HEK293 (cell line): Measurements from ENCODE around the gene PRSS8.

Experiments
- CTCF ChIA-PET: fragments of 350-600 bp; formaldehyde crosslinking; extraction: SDS; loops from one replicate; lab custom pipeline; 2021; ENCODE audit warnings: antibody characterized with exemption; lab: Yijun Ruan, JAX
- POLR2A ChIA-PET: fragments of 300-600 bp; formaldehyde crosslinking; extraction: SDS; loops from one replicate; lab custom pipeline; 2020; ENCODE audit warnings: antibody characterized with exemption, inconsistent platforms; lab: Yijun Ruan, JAX
- H3K27ac ChIP-seq: fragments of 200-500 bp; sonication (Bioruptor generic); 2 replicates; pipeline ENCODE4 v1.5.1; 2014; ENCODE audit warnings: low read depth, low read length, control low read depth, inconsistent platforms; ENCODE audit errors: extremely low read depth
- H3K36me3 ChIP-seq, 2 experiments: fragments of 200-500 bp in 1 of 2; sonication (Bioruptor generic) in 1 of 2; 1 replicate in 1 of 2; 2 replicates in 1 of 2; pipeline ENCODE4 v1.5.1; 2014 to 2017; ENCODE audit warnings: inconsistent platforms in 2 of 2, low read length in 2 of 2; ENCODE audit not compliant: control insufficient read depth in 2 of 2, insufficient read depth in 1 of 2
- H3K4me1 ChIP-seq: fragments of 200-500 bp; sonication (Bioruptor generic); 2 replicates; pipeline ENCODE4 v1.5.1; 2014; ENCODE audit warnings: mild to moderate bottlenecking, low read length, inconsistent platforms; ENCODE audit not compliant: control insufficient read depth, insufficient read depth
- H3K4me3 ChIP-seq: 2 replicates; pipeline ENCODE4 v1.5.1; 2011; ENCODE audit warnings: low read depth, mild to moderate bottlenecking, control low read depth, low read length, moderate library complexity
- H3K9me3 ChIP-seq: fragments of 200-500 bp; sonication (Bioruptor generic); 2 replicates; pipeline ENCODE4 v1.5.1; 2014; ENCODE audit warnings: low read depth, low read length, inconsistent platforms; ENCODE audit not compliant: control insufficient read depth, insufficient read depth
- EGR2 ChIP-seq: fragments of 450-650 bp; formaldehyde crosslinking; IDR thresholded peaks from 2 replicates; pipeline ENCODE4 v1.5.1; 2016; ENCODE audit warnings: low read depth, missing biosample characterization, missing genetic modification characterization
- FEZF1 ChIP-seq: fragments of 450-650 bp; formaldehyde crosslinking; IDR thresholded peaks from 2 replicates; pipeline ENCODE4 v1.5.1; 2016; ENCODE audit warnings: missing biosample characterization, missing genetic modification characterization
- KLF9 ChIP-seq: fragments of 450-650 bp; formaldehyde crosslinking; IDR thresholded peaks from 2 replicates; pipeline ENCODE4 v1.5.1; 2016; ENCODE audit warnings: missing biosample characterization, missing genetic modification characterization, low read depth
- OSR2 ChIP-seq: fragments of 450-650 bp; formaldehyde crosslinking; IDR thresholded peaks from 2 replicates; pipeline ENCODE4 v1.5.1; 2016; ENCODE audit warnings: missing biosample characterization, missing genetic modification characterization
- SCRT2 ChIP-seq: fragments of 450-650 bp; formaldehyde crosslinking; IDR thresholded peaks from 2 replicates; pipeline ENCODE4 v1.5.1; 2016; ENCODE audit warnings: missing biosample characterization, missing genetic modification characterization
- ZBTB1 ChIP-seq: fragments of 450-650 bp; formaldehyde crosslinking; IDR thresholded peaks from 2 replicates; pipeline ENCODE4 v1.5.1; 2016; ENCODE audit warnings: missing biosample characterization, missing genetic modification characterization
- ZBTB48 ChIP-seq: fragments of 450-650 bp; formaldehyde crosslinking; IDR thresholded peaks from 2 replicates; pipeline ENCODE4 v1.5.1; 2016; ENCODE audit warnings: missing biosample characterization, missing genetic modification characterization
- ZFP3 ChIP-seq: fragments of 450-650 bp; formaldehyde crosslinking; IDR thresholded peaks from 2 replicates; pipeline ENCODE4 v1.5.1; 2016; ENCODE audit warnings: low read depth, missing biosample characterization, missing genetic modification characterization
- ZNF155 ChIP-seq: fragments of 450-650 bp; formaldehyde crosslinking; IDR thresholded peaks from 2 replicates; pipeline ENCODE4 v1.5.1; 2016; ENCODE audit warnings: missing biosample characterization, missing genetic modification characterization
- ZNF274 ChIP-seq, 2 experiments: fragments of 200-500 bp in 1 of 2; fragments of 450-650 bp in 1 of 2; sonication (Bioruptor generic) in 1 of 2; formaldehyde crosslinking in 1 of 2; IDR thresholded peaks; 2 replicates each; pipeline versions ENCODE4 v1.5.1 to v1.6.1; 2014 to 2016; ENCODE audit warnings: borderline replicate concordance in 1 of 2, inconsistent platforms in 1 of 2, low read length in 1 of 2, missing biosample characterization in 1 of 2, missing genetic modification characterization in 1 of 2
- ZNF423 ChIP-seq: fragments of 450-650 bp; formaldehyde crosslinking; IDR thresholded peaks from 2 replicates; pipeline ENCODE4 v1.5.1; 2016; ENCODE audit warnings: missing biosample characterization, missing genetic modification characterization
- ZNF585B ChIP-seq: fragments of 450-650 bp; formaldehyde crosslinking; IDR thresholded peaks from 2 replicates; pipeline ENCODE4 v1.5.1; 2016; ENCODE audit warnings: missing biosample characterization, missing genetic modification characterization
- ZNF600 ChIP-seq: fragments of 450-650 bp; formaldehyde crosslinking; IDR thresholded peaks from 2 replicates; pipeline ENCODE4 v1.5.1; 2016; ENCODE audit warnings: missing biosample characterization, missing genetic modification characterization
- ZNF701 ChIP-seq: fragments of 450-650 bp; formaldehyde crosslinking; IDR thresholded peaks from 2 replicates; pipeline ENCODE4 v1.5.1; 2016; ENCODE audit warnings: missing biosample characterization, missing genetic modification characterization
- ZXDB ChIP-seq: fragments of 450-650 bp; formaldehyde crosslinking; IDR thresholded peaks from 2 replicates; pipeline ENCODE4 v1.5.1; 2016; ENCODE audit warnings: missing biosample characterization, missing genetic modification characterization
- TF ChIP-seq, protein P1 (sequence below): fragments of 450-650 bp; formaldehyde crosslinking; IDR thresholded peaks from 2 replicates; pipeline ENCODE4 v1.5.1; 2017; ENCODE audit warnings: missing biosample characterization, mild to moderate bottlenecking, missing genetic modification characterization, moderate library complexity
- TF ChIP-seq, protein P2 (sequence below): fragments of 450-650 bp; formaldehyde crosslinking; IDR thresholded peaks from 2 replicates; pipeline ENCODE4 v1.5.1; 2016; ENCODE audit warnings: missing biosample characterization, missing genetic modification characterization
- TF ChIP-seq, protein P3 (sequence below): fragments of 450-650 bp; formaldehyde crosslinking; IDR thresholded peaks from 2 replicates; pipeline ENCODE4 v1.5.1; 2016; ENCODE audit warnings: missing biosample characterization, missing genetic modification characterization, borderline replicate concordance

Gene PRSS8

GRCh38 chr16:31109622-31110021 is 25.9 kb downstream of the PRSS8 start:
- H3K4me3 ChIP-seq = no peak overlapping the region
- H3K4me1 ChIP-seq = no peaks in the 10 kb centered on the region; the same call in none of the 2 replicates
- H3K36me3 ChIP-seq = peaks cover 0 to 43% of the 10 kb centered on the region in 2 experiments; a peak in 1 of 3 replicates
- TF ChIP-seq ZNF585B (no peak), ZNF423 (tag by site-specific recombination) (no peak), SCRT2 (tag by site-specific recombination) (no peak), ZNF600 (tag by site-specific recombination) (no peak), ZNF274 (IDR thresholded peaks at IDR 0.05; ENCODE audit: low read length) (no peak), ZNF274 (tag by site-specific recombination; IDR thresholded peaks at IDR 0.05; ENCODE audit: borderline replicate concordance) (no peak), ZBTB48 (tag by site-specific recombination) (no peak), ZNF155 (tag by site-specific recombination) (no peak)
- TF ChIP-seq, protein P1, sequence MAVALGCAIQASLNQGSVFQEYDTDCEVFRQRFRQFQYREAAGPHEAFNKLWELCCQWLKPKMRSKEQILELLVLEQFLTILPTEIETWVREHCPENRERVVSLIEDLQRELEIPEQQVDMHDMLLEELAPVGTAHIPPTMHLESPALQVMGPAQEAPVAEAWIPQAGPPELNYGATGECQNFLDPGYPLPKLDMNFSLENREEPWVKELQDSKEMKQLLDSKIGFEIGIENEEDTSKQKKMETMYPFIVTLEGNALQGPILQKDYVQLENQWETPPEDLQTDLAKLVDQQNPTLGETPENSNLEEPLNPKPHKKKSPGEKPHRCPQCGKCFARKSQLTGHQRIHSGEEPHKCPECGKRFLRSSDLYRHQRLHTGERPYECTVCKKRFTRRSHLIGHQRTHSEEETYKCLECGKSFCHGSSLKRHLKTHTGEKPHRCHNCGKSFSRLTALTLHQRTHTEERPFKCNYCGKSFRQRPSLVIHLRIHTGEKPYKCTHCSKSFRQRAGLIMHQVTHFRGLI = no peak
- TF ChIP-seq, all 188 proteins: peak for 0
- POLR2A ChIA-PET = interaction anchor here (1.0 to 1.1 kb wide), 2 partner anchors 8 to 33 kb away, joined by 3 to 4 read pairs; partner anchors contain the start of gene KAT8
- CTCF ChIA-PET = interaction anchor here (0.5 to 0.8 kb wide), 2 partner anchors 32 to 224 kb away, joined by 3 to 4 read pairs; no protein-coding TSS in a partner anchor
- Histone ChIP-seq H3K27ac (no peak overlapping the region), H3K9me3 (no peaks in the 10 kb centered on the region)

GRCh38 chr16:31108794-31109558 is 26.6 kb downstream of the PRSS8 start:
- Histone ChIP-seq H3K4me1 (no peaks in the 10 kb centered on the region; the same call in none of the 2 replicates), H3K4me3 (peak overlapping the region; percentile 94), H3K36me3 (peaks cover 0 to 43% of the 10 kb centered on the region in 2 experiments; a peak in 1 of 3 replicates), H3K9me3 (no peaks in the 10 kb centered on the region), H3K27ac (peak overlapping the region; percentile 76; the same call in 1 of the 2 replicates)
- ChIA-PET CTCF (interaction anchor here (0.7 to 0.8 kb wide), 2 partner anchors 33 to 224 kb away, joined by 3 read pairs; no protein-coding TSS in a partner anchor), POLR2A (interaction anchor here (1.0 to 1.1 kb wide), 2 partner anchors 9 to 33 kb away, joined by 3 to 4 read pairs; partner anchors contain the start of gene KAT8)
- TF ChIP-seq, protein P2, sequence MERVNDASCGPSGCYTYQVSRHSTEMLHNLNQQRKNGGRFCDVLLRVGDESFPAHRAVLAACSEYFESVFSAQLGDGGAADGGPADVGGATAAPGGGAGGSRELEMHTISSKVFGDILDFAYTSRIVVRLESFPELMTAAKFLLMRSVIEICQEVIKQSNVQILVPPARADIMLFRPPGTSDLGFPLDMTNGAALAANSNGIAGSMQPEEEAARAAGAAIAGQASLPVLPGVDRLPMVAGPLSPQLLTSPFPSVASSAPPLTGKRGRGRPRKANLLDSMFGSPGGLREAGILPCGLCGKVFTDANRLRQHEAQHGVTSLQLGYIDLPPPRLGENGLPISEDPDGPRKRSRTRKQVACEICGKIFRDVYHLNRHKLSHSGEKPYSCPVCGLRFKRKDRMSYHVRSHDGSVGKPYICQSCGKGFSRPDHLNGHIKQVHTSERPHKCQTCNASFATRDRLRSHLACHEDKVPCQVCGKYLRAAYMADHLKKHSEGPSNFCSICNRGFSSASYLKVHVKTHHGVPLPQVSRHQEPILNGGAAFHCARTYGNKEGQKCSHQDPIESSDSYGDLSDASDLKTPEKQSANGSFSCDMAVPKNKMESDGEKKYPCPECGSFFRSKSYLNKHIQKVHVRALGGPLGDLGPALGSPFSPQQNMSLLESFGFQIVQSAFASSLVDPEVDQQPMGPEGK (tag by site-specific recombination) = peak; percentile 14; the same call in 1 of the 2 replicates
- no peak for TF ChIP-seq OSR2 (tag by site-specific recombination)
- peak; percentile 10 for TF ChIP-seq KLF9

DNA sequence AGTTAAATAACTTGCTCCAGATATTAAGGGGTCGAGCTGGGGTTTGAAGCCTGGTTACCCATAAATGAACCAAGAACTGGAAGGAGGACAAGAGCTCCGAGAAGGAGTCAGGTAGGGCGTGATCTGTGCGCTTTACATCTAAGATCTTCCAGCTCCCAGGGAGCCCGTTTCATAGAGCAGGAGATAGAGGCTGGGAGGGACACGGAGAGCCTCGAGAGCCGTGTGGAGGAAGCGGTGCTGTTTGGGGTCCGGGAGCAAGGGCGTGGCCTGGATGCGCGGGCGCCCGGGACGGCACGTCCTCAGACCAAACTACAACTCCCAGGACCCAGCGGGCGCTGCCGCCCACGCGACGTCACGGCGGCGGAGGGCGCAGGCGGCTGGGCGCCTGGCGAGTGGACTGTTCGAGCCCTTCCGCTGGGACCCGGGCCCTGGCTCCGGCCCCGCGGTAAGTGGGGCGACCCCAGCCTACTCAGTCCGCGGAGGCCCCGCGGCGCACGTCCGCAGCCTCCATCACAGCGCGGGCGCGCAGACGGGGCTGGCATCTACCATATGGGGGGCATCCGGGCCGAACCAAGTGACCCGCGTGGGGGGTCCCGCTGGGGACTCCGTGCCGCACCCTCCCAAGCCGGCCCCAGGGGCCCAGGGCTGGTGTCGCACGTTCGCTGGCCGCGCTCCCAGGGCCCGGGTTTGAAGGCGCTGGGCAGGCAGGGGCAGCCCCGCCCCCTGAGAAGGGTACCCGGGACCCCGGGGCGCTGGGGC is 27.3 kb downstream of the PRSS8 start, which contains the start of gene BCKDK:
Gene BCKDK, plus strand, starts transcription at position 352 of the 759 bp plus-strand sequence. CDS start 838 bp downstream, outside the sequence.
- Histone ChIP-seq H3K4me3 (peak within 1 kb of the TSS; percentile 94), H3K36me3 (peaks cover 0 to 40% of the 10 kb centered on the region in 2 experiments; a peak in 1 of 3 replicates), H3K4me1 (no peaks in the 10 kb centered on the region; the same call in none of the 2 replicates), H3K9me3 (no peaks in the 10 kb centered on the region), H3K27ac (peak within 1 kb of the TSS; percentile 76; the same call in 1 of the 2 replicates)
- ChIA-PET POLR2A (interaction anchor here (0.6 to 2.0 kb wide), 4 partner anchors 10 to 73 kb away, joined by 3 to 6 read pairs (median 4); partner anchors contain the start of genes KAT8, ZNF646 and ZNF668), CTCF (interaction anchor here (1.4 kb wide), 1 partner anchor 32 kb away, joined by 3 read pairs; no protein-coding TSS in a partner anchor)
- TF ChIP-seq, protein P3, sequence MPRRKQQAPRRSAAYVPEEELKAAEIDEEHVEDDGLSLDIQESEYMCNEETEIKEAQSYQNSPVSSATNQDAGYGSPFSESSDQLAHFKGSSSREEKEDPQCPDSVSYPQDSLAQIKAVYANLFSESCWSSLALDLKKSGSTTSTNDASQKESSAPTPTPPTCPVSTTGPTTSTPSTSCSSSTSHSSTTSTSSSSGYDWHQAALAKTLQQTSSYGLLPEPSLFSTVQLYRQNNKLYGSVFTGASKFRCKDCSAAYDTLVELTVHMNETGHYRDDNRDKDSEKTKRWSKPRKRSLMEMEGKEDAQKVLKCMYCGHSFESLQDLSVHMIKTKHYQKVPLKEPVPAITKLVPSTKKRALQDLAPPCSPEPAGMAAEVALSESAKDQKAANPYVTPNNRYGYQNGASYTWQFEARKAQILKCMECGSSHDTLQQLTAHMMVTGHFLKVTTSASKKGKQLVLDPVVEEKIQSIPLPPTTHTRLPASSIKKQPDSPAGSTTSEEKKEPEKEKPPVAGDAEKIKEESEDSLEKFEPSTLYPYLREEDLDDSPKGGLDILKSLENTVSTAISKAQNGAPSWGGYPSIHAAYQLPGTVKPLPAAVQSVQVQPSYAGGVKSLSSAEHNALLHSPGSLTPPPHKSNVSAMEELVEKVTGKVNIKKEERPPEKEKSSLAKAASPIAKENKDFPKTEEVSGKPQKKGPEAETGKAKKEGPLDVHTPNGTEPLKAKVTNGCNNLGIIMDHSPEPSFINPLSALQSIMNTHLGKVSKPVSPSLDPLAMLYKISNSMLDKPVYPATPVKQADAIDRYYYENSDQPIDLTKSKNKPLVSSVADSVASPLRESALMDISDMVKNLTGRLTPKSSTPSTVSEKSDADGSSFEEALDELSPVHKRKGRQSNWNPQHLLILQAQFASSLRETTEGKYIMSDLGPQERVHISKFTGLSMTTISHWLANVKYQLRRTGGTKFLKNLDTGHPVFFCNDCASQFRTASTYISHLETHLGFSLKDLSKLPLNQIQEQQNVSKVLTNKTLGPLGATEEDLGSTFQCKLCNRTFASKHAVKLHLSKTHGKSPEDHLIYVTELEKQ (tag by site-specific recombination) = no peak
- no peak for TF ChIP-seq ZBTB1
- peak; percentile 53; the same call in 1 of the 2 replicates for TF ChIP-seq ZXDB (tag by site-specific recombination)
- TF ChIP-seq EGR2 (tag by site-specific recombination) = peak; percentile 77
- no peak for TF ChIP-seq ZFP3 (tag by site-specific recombination)
- TF ChIP-seq FEZF1 (tag by site-specific recombination) = no peak
- TF ChIP-seq ZNF701 (tag by site-specific recombination) = no peak
